ENCODE data around the gene TMEM255B.

TMEM255B gene

DNA sequence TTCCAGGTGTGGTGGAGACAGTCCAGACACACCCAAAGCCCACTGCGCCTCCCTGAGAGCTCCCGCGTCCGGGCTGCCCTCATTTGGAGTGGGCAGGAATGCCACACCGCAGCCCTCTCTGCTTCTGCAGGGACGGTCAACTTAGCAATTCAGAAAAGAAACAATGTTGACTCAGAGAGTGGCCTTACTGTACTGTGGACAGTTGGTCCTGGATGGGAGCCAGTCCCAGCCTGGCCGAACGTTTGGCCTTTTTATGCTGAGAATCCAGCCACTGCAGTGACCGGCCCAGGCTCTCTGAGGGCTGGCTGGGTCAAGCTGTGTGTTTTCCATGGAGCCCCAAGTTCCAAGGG, 97.7 kb downstream of the TMEM255B start:
- no peak for DNase-seq (ENCODE audit: extremely low read depth in 1 of 2, low read depth in 1 of 2)

DNA sequence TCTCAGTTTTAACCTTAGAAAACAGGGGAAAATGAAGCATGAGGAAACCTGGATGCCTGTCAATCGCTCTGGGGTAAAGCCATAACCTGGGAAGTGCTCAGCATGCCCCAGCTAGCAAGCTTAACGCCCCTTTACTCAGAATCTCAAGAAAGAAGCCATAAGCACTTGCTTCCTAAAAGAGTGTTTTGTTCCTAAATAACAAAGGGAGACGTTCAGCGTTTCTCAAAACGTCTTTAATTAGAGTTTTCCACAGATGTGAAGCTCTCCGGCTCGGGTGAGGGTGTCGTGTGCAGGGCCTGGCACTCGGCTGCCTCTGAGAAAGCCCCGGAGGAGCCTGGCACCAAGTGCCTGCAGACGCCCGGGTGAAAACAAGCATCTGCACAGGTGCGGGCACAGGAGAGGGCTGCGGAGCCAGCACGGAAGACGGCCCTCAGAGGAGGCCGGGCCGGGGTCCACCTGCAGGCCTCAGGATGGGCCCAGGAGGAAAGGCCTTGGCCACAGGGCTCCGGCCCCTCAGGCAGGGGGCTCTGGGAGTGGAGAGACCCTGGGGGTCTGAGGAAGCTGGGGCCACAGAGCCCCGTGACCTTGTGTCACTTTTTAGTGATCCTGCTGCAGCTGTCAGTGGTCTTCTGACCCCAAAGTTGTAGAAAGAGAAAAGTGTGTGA, 98.6 kb downstream of the TMEM255B start:
- no peak for DNase-seq (ENCODE audit: extremely low read depth in 1 of 2, low read depth in 1 of 2)

DNA sequence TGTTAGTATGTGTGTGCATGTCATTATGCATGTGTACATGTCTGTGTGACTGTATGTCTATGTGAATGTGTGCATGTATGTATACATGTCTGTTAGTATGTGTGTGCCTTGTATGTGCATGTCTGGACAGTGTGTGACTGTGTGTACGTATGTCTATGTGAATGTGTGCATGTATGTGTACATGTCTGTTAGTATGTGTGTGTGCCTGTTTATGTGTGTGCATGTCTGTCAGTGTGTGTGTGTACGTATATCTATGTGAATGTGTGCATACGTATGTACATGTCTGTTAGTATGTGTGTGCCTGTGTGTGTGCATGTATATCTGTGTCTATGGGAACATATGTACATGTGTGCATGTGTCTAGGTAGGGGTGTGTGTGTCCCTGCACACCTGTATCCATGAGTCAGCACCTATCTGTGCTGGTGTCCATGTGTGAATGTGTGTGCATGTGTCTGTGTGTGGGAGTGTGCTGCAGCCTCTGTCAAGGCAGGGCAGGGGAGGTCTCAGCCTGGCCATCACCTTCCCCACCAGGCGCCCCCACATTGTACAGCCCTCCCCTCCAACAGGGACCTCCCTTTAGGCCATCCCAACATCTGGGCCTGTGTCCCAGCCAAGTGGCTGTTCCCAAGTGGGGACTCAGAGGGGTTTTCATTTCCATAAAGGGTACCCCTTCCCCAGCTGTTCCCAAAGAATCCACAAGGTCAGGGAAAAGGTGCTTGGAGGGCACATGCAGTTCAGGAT, 100.5 kb downstream of the TMEM255B start:
- DNase-seq (ENCODE audit: extremely low read depth in 1 of 2, low read depth in 1 of 2) = no peak

DNA sequence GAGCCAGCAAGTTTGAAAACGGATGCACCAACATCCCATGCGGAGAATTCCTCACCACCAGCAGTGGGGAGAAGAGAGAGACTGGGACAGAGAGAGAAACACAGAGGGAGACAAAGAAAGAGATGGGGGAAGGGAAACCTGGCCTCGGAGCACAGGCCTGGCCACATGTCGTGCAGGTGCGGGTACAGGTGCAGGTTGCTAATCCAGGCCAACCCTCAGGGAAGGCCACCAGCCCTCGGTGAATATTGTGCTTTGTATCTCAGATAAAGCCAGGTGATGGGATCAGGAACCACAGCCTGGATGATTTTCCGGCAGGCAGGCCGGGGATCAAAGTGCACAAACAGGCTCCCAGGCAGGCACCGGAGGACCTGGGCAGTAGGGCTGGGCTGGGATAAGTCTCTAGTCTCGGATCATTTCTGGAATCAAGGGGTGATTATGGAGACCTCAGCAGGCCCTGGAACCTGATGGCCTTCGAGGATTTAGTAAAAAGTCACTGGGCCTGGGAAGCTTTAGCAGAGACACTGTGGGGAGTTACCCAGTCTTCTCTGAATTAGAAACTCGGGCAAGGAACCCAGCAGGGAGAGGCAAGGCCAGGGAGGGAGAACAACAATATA, 101.1 kb downstream of the TMEM255B start:
- no peak for DNase-seq (ENCODE audit: extremely low read depth in 1 of 2, low read depth in 1 of 2)

DNA sequence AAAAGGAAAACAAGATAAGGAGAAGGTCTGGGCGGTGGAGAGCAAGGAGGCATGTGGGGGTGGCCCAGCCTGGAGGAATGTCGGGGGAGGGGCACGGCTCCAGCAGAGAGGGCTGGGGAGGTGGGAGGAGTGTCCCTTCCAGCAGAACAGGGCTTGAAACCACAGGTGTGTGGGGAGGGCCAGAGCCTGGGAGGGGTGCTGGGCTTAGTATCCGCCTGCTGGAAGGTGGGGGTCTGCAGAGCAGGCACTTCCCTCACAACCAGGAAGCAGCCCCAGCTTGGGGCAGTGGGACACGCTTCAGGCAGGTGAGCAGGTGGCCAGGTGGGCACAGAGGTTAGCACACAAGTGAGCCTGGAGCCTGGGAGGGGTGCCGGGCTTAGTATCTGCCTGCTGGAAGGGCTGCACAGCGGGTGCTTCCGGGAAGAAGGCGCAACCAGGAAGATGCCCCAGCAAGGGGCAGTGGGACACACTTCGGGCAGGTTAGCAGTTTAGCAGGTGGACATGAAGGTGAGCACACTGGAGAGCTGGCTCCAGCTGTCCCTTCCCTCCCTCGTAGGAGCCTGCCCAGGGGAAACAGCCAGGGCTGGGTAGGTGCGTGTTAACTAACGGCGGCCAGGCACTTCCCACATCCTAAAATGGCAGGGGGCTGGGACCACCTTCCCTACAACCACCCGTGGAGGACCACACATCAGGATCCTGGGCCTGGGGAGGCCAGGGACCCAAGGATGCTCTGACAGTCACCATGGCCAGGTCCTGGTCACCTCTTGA, 101.8 kb downstream of the TMEM255B start:
- DNase-seq (ENCODE audit: extremely low read depth in 1 of 2, low read depth in 1 of 2) = no peak

DNA sequence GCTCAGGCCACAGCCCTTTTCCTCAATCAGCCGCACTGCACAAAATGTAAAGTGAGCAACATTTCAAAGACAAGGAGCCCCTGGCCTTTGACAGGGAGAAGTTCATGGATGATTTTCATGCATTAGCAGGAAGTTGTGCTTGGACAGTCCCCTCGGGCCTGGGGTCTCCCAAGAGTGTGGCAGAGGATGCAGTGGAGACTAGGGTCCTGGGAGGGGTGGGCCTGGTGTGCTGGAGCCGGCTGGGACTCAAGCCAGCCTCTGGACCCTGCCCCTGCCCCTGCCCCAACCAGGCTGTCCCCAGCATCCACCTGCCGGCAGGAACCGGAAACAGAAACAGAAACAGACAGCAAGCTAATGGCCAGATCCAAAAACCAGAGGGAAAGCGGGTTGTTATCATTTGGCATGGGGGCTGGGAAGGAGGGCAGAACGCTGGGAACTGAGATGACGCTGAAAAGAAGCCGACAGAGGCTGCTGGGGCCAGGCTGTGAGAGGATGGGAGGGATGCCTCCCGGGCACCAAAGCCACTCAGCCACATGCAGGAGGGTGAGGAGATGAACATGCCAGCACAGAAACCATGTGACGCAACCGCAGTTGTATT, 102.5 kb downstream of the TMEM255B start:
- no peak for DNase-seq (ENCODE audit: extremely low read depth in 1 of 2, low read depth in 1 of 2)

DNA sequence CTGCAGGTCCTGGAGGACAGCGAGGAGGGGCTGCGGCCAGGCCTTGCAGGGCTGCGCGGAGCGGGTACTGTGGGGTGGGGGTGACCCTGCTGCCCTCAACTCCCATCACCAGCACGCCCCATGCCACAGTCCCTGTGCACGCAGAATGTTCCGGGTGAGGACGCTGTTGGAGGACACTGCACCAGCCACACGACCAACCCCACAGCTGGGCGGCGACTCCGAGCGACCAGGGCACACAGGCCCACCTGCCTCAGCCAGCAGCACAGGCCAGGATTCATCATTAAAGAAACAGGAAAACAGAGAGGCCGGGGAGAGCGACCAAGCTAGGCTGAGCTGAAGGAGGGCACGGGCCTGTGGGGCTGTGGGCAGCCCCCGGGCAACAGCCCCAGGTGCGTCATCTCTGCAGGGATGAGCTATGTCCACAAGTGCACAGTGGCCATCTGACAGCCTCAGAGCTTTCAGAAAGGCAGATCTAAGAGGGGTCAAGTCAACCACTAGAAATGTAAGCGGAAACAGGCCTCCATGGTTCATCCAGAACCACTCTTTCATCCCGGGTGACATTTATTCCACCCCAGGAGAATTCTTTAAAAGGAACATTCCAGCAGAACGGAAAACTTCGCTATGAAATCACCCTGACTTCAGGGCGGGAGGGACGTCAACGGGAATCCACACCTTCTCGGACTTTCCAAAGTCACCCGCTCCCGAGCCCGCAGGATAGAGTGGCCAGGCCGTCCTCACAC, 103.3 kb downstream of the TMEM255B start:
- no peak for DNase-seq (ENCODE audit: extremely low read depth in 1 of 2, low read depth in 1 of 2)

DNA sequence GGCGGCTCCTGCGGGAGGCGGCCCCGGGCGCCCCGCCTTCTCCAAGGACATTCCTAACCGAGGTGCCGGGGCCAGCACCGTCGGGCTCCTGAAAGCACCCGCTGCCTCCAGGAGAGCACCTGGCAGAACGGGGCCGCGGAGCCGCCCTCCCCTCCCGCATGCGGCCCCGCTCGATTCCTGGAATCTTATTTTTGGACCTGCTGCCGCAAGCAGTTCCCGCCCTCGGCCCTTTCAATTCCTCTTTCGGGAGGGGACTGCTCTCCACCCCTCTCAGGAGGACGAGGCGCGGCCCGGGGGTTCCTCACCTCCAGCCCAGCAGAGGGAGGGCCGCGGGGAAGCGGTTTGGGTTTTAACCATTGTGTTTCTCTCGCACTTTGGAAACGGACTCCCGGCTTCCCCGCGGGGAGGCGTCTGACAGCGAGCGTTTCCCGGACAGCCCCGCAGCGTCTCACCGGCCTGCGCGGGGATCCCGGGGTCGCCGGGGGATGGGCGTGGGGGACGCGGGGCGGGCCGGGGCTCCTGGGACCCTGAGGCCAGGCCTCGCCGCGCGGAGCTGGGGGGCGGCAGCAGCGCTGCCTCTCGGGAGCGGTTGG, 104.0 kb downstream of the TMEM255B start:
- no peak for DNase-seq (ENCODE audit: extremely low read depth in 1 of 2, low read depth in 1 of 2)

DNA sequence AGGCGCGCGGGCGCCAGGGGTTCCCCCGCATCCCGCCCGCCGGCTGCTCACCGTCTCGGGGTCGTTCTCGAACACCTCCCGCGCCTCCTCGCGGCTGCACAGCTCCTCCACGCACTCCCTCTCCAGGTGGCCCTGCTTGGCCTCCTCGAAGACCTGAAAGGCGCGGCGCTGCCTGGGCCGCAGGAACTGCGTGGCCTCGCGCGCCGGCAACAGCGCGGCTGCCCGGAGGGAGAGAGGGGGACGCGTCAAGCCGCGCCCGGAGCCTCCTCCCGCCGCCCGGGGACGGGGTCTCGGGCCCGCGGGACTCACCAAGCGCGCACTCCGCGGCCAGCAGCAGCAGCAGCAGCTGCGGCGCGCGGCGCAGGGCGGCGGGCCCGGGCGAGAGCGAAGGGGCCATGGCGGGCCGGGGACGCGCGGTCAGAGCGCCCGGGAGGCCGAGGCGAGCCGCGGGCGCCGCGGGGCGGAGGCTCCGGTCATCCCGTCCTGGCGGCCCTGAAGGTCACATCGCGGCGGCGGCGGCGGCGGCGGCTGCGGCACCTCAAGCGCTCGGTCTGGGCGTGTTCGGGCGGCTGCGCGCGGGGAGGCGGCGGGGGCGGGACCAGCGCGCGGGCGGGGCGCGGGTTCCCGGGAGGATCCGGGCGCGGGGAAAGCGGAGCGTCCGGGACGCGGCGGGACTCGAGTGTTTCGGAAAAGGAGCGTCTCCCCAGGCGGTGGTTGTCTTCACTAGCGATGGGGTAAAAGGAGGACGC, 104.7 kb downstream of the TMEM255B start, which contains the start of gene GAS6:
GAS6 (minus strand) TSS at position 553 of the 749 bp plus-strand sequence; CDS start at position 397, 156 bp downstream.
- no peak for DNase-seq (ENCODE audit: extremely low read depth in 1 of 2, low read depth in 1 of 2)

DNA sequence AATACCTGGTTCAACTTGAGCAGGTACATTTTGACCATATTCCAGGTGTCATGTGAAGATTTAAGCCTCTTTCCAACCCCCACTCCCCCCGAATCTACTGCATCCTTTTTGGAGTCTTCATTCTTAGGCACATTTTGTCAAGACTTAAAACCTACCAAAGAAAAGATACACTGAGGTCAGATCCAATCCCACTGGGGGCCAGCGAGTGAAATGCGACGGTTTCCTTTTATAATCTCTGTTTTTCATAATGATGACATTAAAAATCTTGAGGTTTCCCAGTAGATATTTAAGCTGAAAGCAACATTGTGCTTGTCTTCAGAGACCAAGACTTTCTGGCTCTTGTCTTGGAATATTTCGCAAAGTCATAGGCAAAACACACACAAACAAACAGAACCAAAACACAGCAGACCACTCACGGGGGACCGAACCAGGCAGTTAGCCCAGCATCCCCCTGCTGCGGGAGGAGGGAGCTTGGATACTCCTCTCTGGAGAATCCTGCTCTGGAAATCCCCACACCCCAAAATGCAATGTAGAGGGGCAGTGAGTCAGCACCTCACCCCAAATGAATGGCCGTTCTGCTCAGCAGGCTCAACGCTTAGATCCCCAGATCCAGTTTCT, 105.4 kb downstream of the TMEM255B start:
- DNase-seq (ENCODE audit: extremely low read depth in 1 of 2, low read depth in 1 of 2) = no peak

DNA sequence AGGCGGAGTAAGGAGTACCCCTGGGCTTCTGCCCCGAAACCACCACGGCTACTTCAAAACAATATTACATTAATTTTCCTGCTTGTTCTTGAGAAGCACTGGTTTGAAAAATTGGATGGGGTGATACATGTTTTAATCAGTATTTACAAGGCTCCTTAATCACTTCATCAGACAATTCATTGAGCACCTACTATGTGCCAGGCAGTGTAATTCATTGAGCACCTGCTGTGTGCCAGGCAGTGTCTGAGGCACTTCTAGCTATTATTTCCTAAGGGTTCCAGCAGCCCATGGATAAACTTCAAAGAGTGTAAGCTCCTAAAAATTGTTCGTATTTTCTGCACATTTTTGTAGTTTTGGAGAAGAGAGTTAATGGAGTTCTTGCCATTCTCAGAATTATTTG, 106.4 kb downstream of the TMEM255B start:
- DNase-seq (ENCODE audit: extremely low read depth in 1 of 2, low read depth in 1 of 2) = no peak
